GM18951 (cell line): ENCODE measurements around the gene CALML4.
"Not testable (repeated sequence)": the region's sequence is repeated elsewhere in the genome, so short reads cannot be mapped to it uniquely, and the experiment has no call there.

Experiments
- POLR2A ChIP-seq: IDR thresholded peaks from 4 replicates; pipeline ENCODE4 v1.6.1; 2011; ENCODE audit warnings: mild to moderate bottlenecking; ENCODE audit not compliant: insufficient read length, insufficient read depth; ENCODE audit errors: extremely low read depth
- in situ Hi-C: fragments of 300-500 bp; cut with MboI; formaldehyde crosslinking; loops from one replicate; pipeline ENCODE4 v1.12.0; 2022; ENCODE audit warnings: low sequenced_read_pairs, mixed read lengths, inconsistent platforms; ENCODE audit not compliant: unreplicated experiment

Gene CALML4

DNA sequence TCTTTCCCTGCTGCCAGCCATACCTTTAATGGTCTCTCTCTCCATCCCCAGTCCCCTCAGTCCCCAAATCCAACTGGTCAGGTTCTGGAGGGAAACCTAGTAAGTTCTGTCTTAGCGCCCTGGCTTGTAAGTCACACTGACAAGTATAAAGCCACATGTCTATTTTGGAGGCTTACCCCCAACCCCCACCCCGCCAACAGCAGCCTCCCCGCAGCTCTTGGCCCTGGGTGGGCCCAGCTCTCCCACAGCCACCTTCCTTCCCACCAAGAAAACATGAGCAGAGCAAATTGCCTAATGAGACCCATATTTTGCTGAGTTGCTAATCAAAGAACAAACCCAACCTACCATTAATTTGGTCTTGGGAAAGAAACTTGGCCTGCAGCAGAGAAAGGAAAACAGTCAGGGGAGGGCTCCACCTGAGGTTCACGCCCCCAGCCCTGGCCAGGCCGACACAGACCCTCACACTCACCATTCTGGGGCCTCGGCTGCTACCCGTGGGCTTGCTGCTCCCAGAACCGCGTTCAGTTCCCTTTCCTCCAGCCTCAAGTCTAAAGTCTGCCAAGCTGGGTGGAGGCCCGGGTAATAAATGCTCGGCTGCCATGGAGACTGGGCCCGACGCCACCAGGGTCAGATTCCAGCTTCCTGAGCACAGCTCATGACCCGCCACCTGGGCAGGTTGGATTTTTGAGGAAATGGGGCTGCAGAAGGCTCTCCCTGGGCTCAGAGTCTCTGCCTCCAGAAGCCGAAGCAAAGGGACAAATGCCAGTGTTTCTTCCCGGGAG is at the start of gene CALML4:
TSS of gene CALML4 (minus strand) at position 557 of the 782 bp plus-strand sequence. CDS start at position 472, 85 bp downstream.
- TF ChIP-seq POLR2A: no peak
- in situ Hi-C loops: no loop called here

- in situ Hi-C loops: no loop called here
- TF ChIP-seq POLR2A: no peak
Measured at GRCh38 chr15:68252925-68253534, 47.9 kb upstream of the CALML4 start.

DNA sequence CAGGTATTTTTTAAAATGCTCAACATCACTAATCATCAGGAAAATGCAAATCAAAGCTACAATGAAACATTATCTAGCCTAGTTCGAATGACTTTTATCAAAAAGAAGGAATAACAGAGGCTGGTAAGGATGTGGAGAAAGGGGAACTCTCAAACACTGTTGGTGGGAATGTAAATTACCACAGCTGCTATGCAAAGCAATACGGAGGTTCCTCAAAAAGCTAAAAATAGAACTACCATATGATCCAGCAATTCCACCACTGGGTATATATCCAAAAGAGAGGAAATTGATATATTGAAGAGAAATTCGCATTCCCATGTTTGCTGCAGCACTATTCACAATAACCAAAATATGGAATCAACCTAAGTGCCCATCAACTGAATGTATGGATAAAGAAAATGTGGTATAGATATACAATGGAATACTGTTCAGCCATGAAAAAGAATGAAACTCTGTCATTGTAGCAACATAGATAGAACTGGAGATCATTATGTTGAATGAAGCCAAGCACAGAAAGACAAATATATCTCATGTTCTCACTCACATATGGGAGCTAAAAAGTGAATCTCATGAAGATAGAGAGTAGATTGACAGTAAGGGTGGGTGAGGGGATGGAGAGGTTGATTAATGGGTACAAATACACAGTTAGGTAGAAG is 44.1 kb upstream of the CALML4 start:
- in situ Hi-C loops: no loop called here
- no peak for TF ChIP-seq POLR2A

- no peak for TF ChIP-seq POLR2A
- in situ Hi-C loops: no loop called here
Measured at GRCh38 chr15:68244235-68244634, 39.1 kb upstream of the CALML4 start.

DNA sequence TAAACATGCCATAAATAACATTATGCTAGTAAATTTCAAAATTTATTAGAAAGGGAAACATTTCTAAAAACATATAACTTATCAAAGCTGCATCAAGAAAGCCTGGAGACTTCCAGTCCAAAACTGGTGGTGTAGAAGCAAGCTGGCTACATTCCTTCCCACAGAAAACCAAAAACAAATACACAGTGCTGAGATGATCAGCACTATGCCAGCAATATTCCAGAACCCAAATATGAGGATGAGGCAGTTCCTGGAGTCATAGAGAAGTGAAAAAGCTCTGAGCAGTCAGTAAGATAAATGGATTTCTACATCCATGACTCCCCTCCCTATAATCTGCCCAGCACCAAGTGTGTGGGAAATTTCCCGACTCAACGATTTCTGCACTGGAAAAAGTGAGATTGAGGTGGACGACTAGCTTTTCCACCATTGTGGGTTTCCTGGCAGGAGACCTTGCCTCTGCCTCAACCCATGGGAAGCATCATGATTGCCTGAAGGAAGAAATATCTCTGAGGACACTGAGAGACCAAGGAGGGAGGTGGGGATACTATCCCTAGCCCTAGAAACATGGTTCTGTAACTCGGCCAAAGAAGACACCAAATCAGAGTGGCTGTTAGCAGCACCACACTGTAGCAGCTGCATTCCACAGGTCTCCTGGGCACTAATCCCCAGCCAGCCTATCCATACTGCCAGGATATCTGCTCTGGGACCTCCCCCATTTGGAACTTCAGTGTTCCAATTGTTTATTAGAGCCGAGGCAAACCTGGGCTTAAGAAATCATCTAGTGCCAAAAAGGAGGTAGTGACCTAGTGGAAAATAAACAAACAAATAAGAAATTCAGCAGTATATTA is 36.2 kb upstream of the CALML4 start:
- no peak for TF ChIP-seq POLR2A
- in situ Hi-C loops: no loop called here

DNA sequence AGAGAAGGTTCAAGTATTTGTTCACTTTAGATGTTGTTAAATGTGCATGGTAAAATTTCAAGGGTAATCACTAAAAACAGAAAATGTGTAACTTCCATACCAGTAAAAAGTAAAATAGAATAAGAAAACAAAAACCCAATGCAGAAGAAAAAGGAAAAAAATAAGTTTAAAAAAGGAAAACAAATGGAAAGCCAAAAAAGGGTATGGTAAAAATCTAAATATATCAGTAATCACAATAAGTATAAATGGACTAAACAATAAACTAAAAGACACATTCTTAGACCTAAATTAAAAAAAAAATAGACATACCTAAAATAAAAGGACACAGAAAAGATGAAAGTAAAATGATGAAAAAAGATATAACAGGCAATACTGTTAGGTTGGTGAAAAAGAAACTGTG is 33.9 kb upstream of the CALML4 start:
- TF ChIP-seq POLR2A: no peak
- in situ Hi-C loops: no loop called here

- TF ChIP-seq POLR2A: no peak
- in situ Hi-C loops: no loop called here
Measured at GRCh38 chr15:68235022-68235421, 29.9 kb upstream of the CALML4 start.

DNA sequence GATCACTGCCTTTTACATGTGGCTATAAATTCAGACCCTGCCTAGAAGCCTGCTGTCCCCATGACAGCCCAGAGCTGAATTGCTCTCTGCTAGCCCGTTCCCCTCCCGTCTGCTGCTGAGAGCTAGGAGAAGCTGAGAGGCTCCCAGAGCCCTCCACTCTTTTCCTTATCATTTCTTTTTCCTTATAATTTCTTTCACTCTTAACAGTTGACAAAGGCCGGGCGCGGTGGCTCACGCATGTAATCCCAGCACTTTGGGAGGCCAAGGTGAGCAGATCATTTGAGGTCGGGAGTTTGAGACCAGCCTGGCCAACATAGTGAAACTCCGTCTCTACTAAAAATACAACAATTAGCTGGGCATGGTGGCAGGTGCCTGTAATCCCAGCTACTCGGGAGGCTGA is 29.4 kb upstream of the CALML4 start:
- in situ Hi-C loops: not testable (repeated sequence)

- TF ChIP-seq POLR2A: no peak
- in situ Hi-C loops: no loop called here
Measured at GRCh38 chr15:68234060-68234459, 28.9 kb upstream of the CALML4 start.

DNA sequence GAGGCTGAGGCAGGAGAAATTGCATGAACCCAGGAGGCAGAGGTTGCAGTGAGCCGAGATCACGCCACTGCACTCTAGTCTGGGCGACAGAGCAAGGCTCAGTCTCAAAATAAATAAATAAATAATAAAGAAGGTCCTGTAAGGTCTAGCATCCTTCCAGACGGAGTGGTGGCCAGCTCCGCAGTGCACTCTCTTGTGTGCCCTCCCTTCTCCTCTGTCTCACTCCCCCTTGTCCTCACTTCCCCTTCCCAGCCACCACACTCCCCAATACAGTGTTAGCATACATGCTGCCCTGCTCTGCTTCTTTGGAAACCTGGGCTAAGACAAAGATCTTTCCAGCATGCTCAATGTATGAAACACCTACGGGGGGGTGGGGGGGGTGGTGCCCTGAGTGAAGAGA is 27.8 kb upstream of the CALML4 start:
- in situ Hi-C loops: no loop called here
- TF ChIP-seq POLR2A: no peak

DNA sequence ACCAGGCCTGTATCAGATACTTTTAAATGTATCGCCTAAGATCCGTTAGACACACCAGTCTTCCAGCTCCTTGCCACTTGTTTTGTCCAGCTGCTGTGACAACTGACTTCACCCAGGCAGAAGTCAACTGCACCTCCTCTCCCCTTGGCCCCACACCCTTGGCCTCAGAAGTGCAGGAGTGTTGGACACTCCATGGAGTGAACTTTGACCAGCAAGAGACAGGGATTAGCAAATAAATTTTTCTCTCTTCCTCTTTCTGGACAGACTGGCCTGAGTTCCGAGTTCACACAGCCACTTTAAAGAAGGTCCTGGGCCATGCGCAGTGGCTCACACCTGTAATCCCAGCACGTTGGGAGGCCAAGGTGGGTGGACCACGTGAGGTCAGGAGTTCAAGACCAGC is 27.3 kb upstream of the CALML4 start:
- in situ Hi-C loops: no loop called here
- no peak for TF ChIP-seq POLR2A

DNA sequence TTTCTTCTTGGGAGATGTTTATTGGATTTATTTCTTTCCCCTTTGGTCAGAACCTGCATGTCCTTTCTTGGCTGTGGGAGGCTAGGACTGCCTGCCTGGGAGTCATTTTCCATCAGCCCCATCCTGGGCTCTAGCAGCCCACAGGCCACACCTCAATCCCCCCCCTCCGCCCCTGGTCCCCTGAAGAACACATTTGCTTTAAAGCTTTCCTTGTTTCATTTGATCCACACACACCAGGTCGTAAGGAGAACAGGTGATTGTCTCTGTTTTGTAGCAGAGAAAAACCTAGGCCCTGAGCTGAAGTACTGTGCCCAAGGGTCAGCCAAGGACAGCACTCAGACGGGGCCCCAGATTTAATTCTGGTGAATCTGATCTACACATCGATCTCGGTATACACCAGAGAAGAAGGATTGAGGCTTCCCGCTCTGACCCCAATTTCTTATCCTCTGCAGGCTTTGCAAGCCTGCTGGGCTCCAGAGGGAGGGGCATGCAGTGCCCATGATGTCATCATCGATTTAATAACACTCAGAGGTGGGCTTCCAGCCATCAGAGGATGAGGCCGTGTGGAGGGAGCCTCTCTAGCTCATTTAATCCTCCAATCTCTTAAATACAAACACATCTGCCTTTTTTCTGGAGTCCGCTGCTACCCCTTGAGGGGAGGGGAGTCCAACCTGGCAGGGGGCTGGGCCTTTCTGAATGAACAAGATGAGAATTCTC is 26.1 kb upstream of the CALML4 start:
- in situ Hi-C loops: no loop called here
- no peak for TF ChIP-seq POLR2A
